ENCODE measurements around the gene EYA2.

EYA2 gene

DNA sequence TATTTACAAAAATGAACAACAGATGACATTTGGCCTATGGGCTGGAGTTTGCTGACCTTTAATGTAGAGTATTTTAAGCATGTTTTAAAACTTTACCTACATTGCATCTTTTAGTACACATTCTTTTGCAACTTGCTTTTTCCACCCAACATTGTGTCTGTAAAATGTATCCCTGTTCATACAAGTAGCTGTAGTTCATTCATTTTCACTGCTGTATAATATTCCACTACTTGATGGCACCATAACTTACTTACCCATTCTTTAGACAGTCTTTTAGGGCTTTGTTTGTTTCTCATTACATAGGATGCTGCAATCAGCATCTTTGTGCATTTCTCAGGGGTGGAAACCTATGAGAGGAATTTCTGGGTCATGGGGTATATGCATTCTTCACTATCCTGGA lies 115.1 kb downstream of the EYA2 start:
- no peak for DNase-seq

DNA sequence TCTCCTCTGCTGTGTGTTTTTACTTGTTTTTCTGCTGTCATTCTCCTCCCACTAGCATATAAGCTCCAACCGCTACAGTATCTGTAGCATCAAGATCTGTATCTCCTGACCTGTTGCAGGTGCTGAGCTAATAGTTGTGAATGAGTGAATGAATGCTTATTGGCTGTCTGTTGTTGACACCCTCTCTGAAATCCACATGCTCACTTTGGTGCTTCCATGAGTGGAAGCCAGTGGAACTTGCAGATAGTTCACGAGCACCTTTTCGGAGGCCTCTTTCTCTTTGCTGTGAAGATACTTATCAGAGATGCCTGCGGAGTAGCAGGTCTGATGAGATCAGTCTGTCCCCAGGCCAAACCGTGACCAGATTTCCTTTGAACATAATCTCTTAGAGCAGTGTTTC lies 117.3 kb downstream of the EYA2 start:
- DNase-seq, result no peak

DNA sequence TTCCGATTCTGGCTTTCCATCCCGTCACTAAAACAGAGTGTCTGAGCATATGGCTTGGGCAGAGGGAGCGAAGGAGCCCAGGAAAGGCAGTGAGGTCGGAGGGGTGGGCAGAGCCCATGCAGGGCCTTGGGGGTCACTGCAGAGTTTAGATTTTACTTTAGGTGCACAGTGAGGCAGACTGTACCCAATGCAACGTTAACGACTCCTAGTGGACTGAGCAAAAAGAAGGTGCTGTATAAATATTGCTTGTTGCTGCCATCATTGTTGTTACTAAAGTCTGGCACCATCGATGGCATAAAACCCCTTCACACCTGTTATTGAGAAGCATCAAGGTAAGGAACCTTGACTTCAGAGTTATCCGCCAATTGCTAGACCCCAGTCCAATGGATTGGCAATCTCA lies 119.0 kb downstream of the EYA2 start:
- DNase-seq, result no peak

DNA sequence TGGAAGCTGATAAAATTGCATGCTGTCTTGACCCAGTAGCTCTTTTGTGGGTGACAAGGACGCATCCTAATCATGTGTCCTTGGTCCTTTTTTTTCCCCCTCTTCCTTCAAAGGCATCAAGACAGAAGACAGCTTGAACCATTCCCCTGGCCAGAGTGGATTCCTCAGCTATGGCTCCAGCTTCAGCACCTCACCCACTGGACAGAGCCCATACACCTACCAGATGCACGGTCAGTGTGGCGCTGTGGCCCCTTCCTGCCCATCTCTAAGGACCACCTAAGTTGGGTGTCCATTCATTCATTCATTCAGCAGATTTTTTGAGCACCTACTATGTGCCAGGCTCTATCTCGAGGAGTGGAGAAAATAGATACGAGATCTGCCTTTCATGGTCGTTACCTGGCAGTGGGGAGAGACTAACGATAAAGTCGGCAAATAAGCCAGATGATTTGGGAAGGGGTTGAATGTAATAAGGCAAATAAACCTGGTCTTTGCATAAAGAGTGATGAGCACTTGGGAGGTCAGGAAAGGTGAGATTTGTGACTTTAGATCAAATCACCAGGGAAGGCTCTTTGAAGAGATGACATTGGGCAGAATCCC lies 121.5 kb downstream of the EYA2 start:
- DNase-seq, result no peak

DNA sequence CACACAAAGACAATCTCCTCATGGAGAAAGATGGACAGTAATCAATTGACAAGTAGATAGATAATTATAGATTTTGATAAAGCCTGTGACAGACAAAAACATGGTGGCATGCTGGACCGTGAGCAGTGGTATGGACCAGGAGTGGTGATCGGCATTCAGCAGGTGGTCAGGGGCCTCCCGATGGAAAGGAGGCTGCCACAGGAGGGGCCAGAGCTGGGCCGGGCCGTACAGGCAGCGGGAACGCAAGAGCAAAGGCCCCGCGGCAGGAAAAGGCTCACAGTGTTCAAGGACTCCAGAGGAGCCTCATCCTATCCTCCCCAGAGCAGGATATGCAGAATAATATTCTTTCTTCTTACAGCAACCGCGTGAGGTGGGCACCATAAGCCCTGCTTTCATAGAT lies 123.7 kb downstream of the EYA2 start:
- DNase-seq, result no peak

DNA sequence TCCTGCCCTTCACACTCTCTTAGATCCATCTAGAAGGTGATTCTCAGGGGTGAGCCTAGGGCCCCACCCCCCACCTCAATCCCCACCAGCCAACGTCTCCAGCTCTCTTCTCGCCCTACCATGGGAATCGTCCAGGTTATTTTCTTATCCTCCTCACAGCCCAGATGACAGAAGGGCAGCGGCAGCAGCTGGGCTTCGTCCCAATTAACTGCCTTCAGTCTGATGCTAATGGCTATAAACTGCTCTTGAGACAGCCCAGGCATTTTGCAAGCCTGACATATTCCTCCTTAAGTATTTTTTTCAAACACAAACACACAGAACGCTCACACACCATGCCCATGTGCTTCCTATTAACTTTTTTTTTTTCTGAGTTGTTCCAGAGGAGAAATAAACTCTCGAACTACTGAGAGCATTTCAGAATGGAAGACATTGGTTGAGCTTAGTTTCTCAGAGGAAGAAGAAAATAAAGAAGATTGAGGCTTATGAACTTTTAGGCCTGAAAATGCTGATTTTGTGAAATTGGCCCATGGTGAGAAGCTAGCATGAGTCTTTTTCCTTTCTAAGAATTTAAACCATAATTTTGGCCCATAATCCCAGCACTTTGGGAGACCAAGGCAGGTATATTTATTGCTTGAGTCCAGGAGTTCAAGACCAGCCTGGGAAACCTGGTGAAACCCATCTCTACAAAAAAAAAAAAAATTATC lies 124.6 kb downstream of the EYA2 start:
- DNase-seq, result no peak

DNA sequence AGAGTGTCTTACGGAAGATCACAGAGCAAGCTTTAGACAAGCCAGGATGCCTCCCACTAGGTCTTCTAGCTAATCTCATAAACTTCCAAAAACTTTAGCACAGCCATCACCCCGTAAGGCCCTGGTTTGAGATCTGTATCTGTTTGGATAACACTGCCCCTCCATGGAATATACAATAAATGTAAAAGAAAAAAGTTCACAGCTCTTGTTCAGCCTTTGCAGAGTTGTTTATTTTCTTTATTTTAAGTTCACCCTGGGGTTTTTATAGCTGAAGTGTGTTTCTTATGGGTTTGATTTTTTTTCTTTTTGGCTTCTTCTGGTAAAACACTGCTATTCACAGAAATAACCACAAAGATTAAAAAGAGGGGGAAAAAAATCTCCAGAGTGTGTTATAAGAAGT lies 125.6 kb downstream of the EYA2 start:
- no peak for DNase-seq

DNA sequence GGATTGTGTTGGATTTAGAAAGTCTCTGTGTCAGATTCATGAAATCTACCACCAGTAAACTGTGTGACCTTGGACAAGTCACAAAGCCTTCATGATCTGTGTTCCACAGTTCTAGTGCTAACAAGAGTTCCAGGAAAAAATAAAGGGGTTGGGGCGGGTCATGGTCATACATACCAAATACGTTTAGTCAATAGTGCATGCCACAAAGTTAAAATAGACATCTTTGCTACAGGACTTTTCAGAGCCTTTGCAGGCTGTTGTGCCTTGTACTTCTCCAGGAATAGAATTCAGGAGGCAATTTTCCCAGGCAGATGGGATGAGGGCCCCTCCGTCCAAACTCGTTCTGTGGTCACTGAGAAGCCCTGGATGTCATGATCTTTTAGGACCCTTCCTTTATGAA lies 127.2 kb downstream of the EYA2 start:
- no peak for DNase-seq

DNA sequence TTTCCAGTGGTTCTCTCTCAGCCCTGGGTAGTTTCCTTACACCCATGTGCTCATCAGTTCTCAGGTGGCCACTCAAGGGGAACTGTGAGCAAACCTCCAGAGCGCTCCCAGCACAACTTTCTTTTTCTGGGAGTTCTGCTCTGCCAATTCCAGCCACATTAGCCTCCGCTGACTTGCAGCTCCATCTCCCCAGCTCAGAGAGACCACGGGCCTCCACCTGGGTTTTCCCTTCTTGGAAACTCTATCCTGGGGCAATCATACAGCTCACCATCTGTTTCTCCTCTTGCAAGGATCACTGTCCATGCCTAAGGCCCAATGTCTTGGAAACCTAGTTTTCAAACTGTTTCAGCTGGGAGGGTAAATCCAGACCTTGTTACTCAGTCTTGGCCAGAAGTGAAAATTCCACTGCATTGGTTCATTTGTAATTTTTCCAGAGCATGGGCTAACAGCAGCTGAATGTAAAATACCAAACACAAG lies 129.9 kb downstream of the EYA2 start:
- DNase-seq, result no peak

DNA sequence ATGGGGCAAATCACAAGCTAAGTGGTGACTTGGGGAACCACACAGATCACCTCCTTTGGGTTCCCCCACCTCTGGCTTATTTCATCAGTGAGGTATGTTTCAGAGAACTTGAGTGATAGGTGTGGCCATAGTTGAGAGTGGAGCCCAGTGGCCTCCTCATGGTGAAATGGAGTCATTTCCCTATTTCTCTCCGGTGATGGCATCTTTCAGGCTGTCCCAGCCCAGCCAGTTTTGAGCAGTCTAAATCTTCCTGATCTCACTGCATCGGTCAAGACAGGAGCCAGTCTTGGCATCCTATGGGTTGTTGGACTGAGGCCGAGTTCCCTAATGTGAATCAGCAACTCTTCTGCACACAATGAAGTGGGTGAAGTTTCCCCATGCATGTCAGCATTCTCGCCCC lies 132.4 kb downstream of the EYA2 start:
- no peak for DNase-seq

DNA sequence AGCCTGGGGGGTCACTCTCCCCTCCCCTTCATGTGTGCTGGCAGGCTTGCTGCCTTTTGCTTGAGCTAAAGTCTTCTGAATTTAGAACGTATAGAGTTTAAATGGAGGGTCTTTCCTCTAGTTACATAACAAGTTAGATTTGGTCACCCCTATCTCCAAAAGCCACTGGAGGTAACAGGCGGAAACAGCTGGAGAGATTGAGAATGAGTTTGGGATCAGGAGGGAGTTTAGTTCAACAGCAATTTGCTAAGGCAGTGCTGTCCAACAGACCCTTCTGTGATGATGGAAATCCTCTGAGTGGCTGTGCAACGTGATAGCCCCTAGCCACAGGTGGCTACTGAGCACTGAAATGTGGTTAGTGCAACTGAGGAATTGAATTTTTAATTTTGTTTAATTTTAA lies 132.8 kb downstream of the EYA2 start:
- DNase-seq, result no peak

DNA sequence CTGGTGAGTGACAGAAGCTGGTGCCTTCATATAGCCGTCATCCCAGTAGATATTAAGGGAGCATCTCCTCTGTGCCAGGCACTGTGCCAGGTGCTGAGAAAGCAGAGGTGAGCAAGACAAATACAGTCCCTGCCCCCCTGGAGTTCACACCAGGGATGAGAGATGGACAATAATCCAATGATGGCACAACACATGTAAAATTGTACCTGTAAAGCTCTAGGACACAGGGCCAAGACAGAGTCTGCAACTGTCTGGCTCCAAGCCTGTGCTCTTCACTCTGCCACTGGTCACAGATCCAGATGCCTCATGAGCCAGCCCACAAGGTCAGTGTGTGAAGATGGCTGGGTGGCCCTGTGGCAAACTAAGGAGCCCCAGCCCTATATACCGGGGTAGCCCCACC lies 133.8 kb downstream of the EYA2 start:
- DNase-seq, result no peak

DNA sequence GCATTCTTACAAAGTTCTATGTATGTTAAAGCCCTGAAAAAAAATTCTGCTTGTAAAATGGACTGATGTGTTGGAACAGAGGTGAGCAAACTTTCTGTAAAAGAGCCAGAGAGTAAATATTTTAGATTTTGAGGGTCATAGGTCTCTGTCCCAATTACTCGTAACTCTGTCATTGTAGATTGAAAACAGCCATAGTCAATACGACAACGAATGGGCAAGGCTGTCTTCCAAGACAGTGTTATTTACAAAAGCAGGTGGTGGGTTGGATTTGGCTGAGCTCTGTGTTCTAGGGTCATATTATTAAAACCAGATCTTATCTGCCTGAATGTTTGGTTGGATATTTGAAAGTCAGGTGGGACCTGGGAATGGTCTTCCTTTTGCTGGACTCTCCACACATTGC lies 135.2 kb downstream of the EYA2 start:
- no peak for DNase-seq

DNA sequence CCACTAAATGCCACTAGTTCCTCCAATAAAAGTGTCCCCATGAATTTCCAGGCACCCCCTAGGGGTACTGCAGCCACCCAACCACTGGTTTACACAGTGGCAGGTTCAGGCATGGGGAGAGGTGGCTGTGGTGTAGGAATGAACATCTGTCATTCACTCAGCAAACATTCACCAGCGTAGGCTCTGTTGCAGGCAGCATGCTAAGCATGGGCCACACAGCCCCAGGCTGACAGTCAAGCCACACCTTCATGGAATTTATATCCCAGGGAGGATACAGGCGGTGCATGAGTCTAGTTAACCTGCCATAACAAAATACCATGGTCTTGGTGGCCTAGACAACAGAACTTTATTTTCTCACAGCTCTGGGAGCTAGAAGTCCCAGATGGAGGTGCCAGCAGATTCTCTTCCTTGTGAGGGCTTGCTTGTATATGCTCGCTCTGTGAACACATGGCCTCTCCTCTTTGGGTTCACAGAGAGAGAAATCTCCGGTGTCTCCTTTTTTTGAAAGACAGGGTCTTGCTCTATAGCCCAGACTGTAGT lies 135.7 kb downstream of the EYA2 start:
- DNase-seq, result no peak

DNA sequence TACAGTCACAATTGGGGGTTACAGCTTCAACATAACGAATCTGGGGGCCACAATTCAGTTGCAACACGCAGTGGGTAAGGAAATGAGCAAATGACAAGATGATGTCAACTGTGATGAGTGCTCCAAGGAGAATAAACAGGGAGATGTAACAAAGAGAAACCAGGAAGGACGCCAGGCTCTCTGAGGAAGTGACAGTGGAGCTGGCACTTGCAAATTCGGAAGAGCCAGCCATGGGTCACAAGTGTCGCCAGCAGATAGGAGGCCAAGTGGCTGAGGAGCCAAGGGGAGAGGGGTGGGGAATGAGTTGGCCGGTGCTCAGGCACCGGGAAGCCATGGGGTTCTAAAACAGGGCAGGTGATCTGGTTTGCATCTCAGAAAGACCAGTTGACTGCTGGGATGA lies 136.4 kb downstream of the EYA2 start:
- no peak for DNase-seq

DNA sequence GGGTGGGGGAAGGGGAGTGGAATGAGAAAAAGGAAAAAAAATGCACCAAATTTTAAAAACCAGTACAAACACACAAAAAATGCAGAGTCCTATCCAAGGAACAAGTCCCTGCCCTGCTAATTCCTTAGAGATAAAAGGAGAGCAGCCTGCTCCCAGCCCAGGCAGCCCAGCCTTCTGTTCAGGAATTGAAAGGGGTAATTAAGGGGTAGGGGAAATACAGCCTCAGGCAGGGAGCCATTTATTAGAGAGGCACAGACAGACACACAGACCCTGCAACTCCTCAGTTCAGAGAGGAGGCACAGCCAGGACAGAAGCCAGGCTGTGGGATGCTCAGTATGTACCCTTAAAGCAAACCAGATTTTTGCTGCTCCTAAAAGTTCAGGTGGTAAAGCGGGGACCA lies 137.2 kb downstream of the EYA2 start:
- no peak for DNase-seq

DNA sequence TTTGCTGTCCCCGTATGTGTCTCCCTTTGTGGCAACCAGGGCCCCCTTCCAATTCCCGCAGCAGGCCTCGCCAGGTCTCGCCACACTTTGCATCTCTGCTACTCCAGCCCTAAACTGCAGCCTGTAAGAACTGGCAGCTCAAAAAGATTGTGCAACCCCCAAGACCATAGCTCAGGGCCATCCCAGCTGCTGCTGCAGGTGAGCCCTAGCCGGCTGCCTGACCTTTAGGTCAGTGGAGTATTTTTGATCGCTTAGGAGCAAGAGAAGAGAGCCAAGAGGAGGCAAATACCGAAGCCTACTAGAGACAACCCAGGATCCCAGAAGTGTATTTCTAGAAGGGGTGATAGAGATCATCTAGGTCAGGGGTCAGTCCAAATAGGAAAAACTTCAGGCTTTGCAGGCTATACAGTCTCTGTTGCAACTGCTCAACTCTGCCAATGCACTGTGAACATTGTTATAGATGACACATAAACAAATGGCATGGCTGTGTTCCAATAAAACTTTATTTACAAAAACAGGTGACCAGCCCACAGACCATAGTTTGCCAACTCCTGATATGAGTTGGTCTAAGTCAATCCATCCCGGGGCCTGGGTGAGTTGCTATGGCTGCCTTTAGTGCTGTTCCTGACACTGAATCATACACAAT lies 138.4 kb downstream of the EYA2 start:
- DNase-seq, result no peak

DNA sequence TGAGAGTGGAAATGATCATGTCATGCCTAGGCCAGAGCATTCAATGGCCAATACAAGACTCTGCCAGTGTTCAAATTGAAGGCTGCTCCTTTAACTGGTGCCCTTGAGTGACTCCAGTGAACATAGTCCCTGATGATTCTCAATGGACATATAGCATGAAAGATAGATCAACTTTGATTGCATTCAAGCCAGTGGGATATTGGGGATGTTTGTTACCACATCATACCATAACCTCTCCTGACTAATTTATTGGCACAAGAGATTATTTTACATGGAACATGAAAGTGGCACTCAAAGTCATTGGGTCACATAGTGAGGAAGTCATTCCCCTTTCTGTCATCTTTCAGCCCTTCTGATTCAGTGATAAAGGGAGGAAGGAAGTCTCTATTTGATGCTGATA lies 139.0 kb downstream of the EYA2 start:
- DNase-seq, result no peak

DNA sequence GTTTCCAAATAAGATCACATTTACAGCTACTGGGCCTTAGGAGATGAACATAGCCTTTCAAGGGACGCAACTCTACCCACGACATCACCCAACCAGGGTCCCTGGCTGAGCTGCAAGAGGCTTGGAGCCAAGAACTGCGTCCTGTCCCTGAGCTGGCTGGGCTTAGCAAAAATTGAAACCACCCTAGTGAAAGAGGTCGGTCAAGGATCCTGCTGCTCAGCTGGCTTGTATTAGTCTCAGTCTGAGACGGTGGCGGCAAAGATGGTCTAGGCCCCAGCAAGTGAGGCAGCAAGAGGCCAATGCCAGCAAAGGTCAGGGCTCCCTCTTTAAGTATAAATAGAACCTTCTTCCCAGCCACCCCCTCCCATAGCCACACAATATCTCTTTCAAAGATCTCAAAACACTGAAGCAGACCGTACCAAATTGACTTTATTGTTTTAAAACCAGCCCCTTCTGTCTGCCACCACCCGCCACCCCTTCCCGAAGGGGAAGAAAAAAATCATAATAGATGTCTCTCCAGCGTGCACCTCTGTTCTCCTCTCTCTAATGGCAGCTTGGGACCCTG lies 140.5 kb downstream of the EYA2 start:
- DNase-seq, result no peak

DNA sequence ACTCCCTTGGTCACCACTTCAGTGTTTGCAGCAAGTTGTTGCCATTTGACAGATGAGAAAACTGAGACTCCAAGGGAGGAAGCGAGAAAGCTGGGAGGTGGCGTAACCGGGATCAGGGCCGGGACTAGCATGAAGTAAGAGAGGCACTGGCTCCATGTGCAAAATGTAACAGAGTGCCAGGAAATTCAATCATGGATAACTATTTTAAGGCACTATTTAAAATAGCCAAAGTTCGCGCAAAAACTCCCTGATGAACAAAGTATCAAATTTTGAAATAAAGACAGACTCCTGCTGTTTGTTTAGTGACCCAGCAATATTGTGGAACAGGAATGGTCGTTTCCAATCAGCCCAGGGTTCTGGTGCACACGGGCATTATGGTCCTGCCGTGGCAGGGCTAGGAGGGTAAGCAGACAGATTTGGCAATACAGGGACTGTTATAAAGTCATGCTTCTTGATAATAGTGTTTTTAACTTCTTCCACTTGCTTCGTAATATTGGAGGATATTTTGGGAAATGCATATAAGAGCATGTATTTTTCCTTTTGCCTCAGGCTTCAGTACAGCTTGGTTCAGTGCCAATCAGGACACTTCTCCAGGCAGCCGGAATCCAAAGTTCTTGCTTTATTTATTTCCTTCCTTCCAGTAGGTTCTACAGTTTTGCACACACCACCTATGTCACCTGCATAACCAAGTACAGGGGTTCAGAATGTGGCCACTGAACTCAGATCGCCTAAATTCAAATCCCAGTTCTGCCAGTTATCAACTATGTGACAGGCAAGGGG lies 141.6 kb downstream of the EYA2 start:
- DNase-seq, result no peak

DNA sequence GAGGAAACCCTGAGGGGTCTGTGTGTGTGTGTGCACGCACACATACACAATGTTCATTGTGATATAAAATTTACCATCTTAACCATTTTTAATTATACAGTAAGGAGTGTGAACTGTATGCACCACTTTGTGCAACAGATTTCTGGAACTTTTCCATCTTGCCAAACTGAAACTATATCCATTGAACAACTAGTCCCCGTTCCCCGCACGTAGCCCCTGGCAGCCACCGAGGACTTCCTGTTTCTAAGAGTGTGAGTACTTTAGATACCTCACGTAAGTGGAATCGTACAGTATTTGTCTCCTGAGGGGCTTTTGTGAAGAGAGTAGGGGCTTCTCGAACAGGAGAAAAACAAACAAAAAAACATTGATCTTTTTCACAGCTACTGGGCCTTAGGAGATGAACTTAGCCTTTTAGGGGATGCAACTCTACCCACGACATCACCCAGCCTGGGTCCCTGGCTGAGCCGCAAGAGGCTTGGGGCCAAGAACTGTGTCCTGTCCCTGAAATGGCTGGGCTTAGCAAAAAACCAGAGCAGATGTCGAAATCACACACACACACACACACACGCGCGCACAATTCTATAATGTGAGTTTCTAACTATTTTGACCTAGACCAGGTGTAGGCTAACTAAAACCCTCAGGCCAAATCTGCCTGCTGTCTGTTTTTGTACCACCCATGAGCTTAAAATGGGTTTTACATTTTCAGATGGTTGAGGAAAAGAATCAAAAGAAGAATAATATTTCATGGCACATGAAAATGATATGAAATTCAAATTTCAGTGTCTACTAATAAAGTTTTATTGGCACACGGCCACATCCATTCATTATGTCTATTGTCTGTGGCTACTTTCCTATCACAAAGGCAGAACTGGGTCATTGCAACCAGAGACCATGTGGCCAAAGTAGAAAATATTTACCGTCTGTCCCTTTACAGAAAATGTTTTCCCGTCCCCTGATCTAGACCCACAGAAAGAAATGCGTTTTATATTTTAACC lies 144.2 kb downstream of the EYA2 start:
- DNase-seq, result no peak

All from stimulated activated CD8-positive, alpha-beta memory T cell treated with anti-CD3 and anti-CD28 coated beads, Interleukin-4, amount 100 ng/mL, for 48 hours (primary cell).